PC-9 (cell line): ENCODE results near the gene SPATA16. TPM values are rescaled to one million over a fixed set of nuclear protein-coding genes. Genes with fewer than 3 reads are reported as not detected.
"Not testable (repeated sequence)": the region's sequence is repeated elsewhere in the genome, so short reads cannot be mapped to it uniquely, and the experiment has no call there.

Experiments
- BruUV-seq: library from RNA; stranded (reverse); fragments of 400-500 nt; replicated peaks from 2 replicates; lab custom pipeline; 2021; lab: Mats Ljungman, UMichigan
- CTCF ChIA-PET: fragments of 300-600 bp; sonication (Branson Sonifier 250); formaldehyde crosslinking; loops from one replicate; lab custom pipeline; 2022; ENCODE audit warnings: antibody characterized with exemption; lab: Charles Lee
- POLR2A ChIA-PET: fragments of 300-600 bp; sonication (Branson Sonifier 250); formaldehyde crosslinking; loops from one replicate; lab custom pipeline; 2022; ENCODE audit warnings: antibody characterized with exemption; ENCODE audit not compliant: unreplicated experiment; lab: Charles Lee
- DNase-seq, 2 experiments: peaks; one replicate each; pipeline versions ENCODE4 v3.0.0 to v3.0.0-alpha.2; 2015 to 2022; ENCODE audit warnings: mixed read lengths in 1 of 2
- H2AFZ ChIP-seq: fragments of 200-600 bp; sonication (generic); 2 replicates; pipeline ENCODE4 v1.8.1; 2017; ENCODE audit warnings: antibody characterized with exemption
- H3F3A ChIP-seq: fragments of 200-600 bp; sonication (generic); 2 replicates; pipeline ENCODE4 v1.8.1; 2017; ENCODE audit warnings: antibody characterized with exemption, mild to moderate bottlenecking, low read depth; ENCODE audit not compliant: insufficient read depth
- H3K27ac ChIP-seq: fragments of 200-600 bp; sonication (generic); 2 replicates; pipeline ENCODE4 v1.6.1; 2016; ENCODE audit warnings: mixed run types
- H3K27me3 ChIP-seq: fragments of 200-600 bp; sonication (generic); 2 replicates; pipeline ENCODE4 v1.6.1; 2016; ENCODE audit warnings: low read depth, mixed run types; ENCODE audit not compliant: insufficient read depth
- H3K36me3 ChIP-seq: fragments of 200-600 bp; sonication (generic); 2 replicates; pipeline ENCODE4 v1.6.1; 2016; ENCODE audit warnings: low read depth, mixed run types
- H3K4me1 ChIP-seq: fragments of 200-600 bp; sonication (generic); replicated peaks from 2 replicates; pipeline ENCODE4 v1.6.1; 2016; ENCODE audit warnings: mixed run types; ENCODE audit not compliant: insufficient read depth
- H3K4me2 ChIP-seq: fragments of 200-600 bp; sonication (generic); 2 replicates; pipeline ENCODE4 v1.6.1; 2017; ENCODE audit warnings: mixed run types
- H3K4me3 ChIP-seq: fragments of 200-600 bp; sonication (generic); 2 replicates; pipeline ENCODE4 v1.6.1; 2016; ENCODE audit warnings: mixed run types
- H3K79me2 ChIP-seq: fragments of 200-600 bp; sonication (generic); 2 replicates; pipeline ENCODE4 v1.6.1; 2017; ENCODE audit warnings: low read depth, mixed run types
- H3K9me2 ChIP-seq: fragments of 200-600 bp; sonication (generic); 2 replicates; pipeline ENCODE4 v1.8.1; 2017; ENCODE audit warnings: mild to moderate bottlenecking; ENCODE audit not compliant: insufficient read depth
- H3K9me3 ChIP-seq: fragments of 200-600 bp; sonication (generic); 2 replicates; pipeline ENCODE4 v1.8.1; 2016; ENCODE audit warnings: low read depth; ENCODE audit not compliant: insufficient read depth
- H4K20me1 ChIP-seq: fragments of 200-600 bp; sonication (generic); 2 replicates; pipeline ENCODE4 v1.8.1; 2017; ENCODE audit not compliant: insufficient read depth
- EZH2 ChIP-seq: fragments of 200-600 bp; sonication (generic); IDR thresholded peaks from 2 replicates; pipeline ENCODE4 v1.8.0; 2017; ENCODE audit warnings: antibody characterized with exemption, low read depth
- intact Hi-C: fragments of 100-400 bp; cut with micrococcal nuclease; formaldehyde crosslinking; loops from one replicate; pipeline ENCODE4 v1.10.0; 2022; ENCODE audit not compliant: unreplicated experiment
- total RNA-seq: library from RNA; stranded (reverse); gene quantifications from 2 replicates; pipeline ENCODE4 v1.2.3, GENCODE V29; 2021
- TF ChIP-seq, protein P1 (sequence below): fragments of 200-600 bp; sonication (generic); conservative IDR thresholded peaks from 2 replicates; pipeline ENCODE4 v1.6.1; 2017; ENCODE audit warnings: mixed run types, antibody characterized with exemption, mild to moderate bottlenecking, moderate library complexity

Gene SPATA16
- total RNA-seq, 1 experiment from 2014 or later, result not detected

DNA sequence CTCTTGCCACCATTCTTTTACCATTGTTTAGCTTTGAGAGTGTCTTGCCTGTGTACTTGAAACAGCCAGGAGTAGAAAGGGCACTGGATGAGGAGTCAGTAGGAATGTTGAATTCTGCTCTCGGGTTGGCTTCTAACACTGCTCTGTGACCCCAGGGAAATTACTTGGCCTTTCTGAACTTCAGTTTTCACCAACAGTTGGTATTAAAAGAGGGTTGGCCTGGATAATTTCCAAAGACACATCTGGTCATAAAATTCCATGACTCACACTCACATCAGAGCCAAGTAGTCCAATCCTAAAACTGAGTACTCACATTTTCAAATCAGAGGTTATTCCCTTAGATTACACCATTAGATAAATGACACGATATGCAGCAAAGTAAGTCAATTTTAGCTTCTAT is 248.9 kb downstream of the SPATA16 start:
- Histone ChIP-seq H3K4me3 (no peak overlapping the region), H3K4me1 (no peaks in the 10 kb centered on the region), H3K4me2 (no peak overlapping the region), H3K9me2 (no peaks in the 10 kb centered on the region), H3K9me3 (no peaks in the 10 kb centered on the region), H3K36me3 (no peaks in the 10 kb centered on the region), H3K27ac (no peak overlapping the region), H3K27me3 (no peaks in the 10 kb centered on the region), H2AFZ (no peak overlapping the region), H4K20me1 (no peaks in the 10 kb centered on the region), H3K79me2 (no peaks in the 10 kb centered on the region), H3F3A (no peaks in the 10 kb centered on the region)
- ChIA-PET CTCF (no interaction called here), POLR2A (no interaction called here)
- intact Hi-C loops, result no loop called here
- DNase-seq, result no peak
- BruUV-seq, result no TSS peak
- TF ChIP-seq, protein P1, sequence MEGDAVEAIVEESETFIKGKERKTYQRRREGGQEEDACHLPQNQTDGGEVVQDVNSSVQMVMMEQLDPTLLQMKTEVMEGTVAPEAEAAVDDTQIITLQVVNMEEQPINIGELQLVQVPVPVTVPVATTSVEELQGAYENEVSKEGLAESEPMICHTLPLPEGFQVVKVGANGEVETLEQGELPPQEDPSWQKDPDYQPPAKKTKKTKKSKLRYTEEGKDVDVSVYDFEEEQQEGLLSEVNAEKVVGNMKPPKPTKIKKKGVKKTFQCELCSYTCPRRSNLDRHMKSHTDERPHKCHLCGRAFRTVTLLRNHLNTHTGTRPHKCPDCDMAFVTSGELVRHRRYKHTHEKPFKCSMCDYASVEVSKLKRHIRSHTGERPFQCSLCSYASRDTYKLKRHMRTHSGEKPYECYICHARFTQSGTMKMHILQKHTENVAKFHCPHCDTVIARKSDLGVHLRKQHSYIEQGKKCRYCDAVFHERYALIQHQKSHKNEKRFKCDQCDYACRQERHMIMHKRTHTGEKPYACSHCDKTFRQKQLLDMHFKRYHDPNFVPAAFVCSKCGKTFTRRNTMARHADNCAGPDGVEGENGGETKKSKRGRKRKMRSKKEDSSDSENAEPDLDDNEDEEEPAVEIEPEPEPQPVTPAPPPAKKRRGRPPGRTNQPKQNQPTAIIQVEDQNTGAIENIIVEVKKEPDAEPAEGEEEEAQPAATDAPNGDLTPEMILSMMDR, result no peak
- no peak for TF ChIP-seq EZH2

DNA sequence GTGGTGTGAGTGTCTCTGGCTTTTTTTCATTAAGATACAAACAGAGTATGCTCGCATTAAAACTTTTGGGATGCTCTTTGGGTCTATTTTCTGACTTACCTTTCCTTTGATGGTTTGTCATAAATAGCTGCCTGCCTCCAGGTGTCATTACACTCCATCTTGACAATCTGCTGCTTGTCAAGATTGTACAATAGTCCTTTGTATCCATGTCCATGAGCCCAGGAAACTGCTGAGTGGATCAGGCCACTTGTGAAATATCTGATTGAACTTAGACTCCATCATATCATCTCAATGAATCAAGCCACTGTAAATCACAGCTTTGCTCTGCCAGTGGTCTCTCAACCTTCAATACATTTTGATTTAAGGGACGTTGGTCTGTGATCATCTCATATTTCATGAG is 255.3 kb downstream of the SPATA16 start:
- H3K36me3 ChIP-seq, result no peaks in the 10 kb centered on the region
- H3K9me3 ChIP-seq, result no peaks in the 10 kb centered on the region
- no peaks in the 10 kb centered on the region for H3F3A ChIP-seq
- H3K4me2 ChIP-seq, result no peak overlapping the region
- TF ChIP-seq, protein P1, result no peak
- TF ChIP-seq EZH2, result no peak
- no peaks in the 10 kb centered on the region for H4K20me1 ChIP-seq
- intact Hi-C loops, result no loop called here
- no peaks in the 10 kb centered on the region for H3K9me2 ChIP-seq
- no peaks in the 10 kb centered on the region for H3K4me1 ChIP-seq
- BruUV-seq, result no TSS peak
- H3K79me2 ChIP-seq, result no peaks in the 10 kb centered on the region
- no peak overlapping the region for H3K27ac ChIP-seq
- DNase-seq, result no peak
- ChIA-PET CTCF (no interaction called here), POLR2A (no interaction called here)
- no peak overlapping the region for H2AFZ ChIP-seq
- H3K27me3 ChIP-seq, result no peaks in the 10 kb centered on the region
- no peak overlapping the region for H3K4me3 ChIP-seq

DNA sequence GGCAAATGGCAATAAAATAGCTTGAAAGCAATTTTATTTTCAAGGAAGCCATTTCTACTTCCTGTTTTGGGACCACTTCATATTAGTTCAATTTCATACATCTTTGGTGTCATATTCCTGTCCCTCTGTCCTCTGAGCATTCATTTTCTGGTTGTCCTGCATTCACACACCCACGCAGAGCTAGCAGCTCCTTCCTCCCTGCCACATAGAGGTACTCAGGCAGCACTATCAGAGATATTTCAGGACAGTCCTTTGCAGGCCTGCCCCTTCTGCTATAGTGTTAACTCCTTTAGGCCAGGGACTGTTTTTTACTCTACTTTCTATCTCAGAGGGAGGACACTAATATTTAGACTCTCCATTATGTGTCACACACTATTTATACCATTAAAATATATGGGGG is 258.5 kb downstream of the SPATA16 start:
- no peaks in the 10 kb centered on the region for H3K79me2 ChIP-seq
- H2AFZ ChIP-seq, result no peak overlapping the region
- TF ChIP-seq, protein P1, result no peak
- no peak for TF ChIP-seq EZH2
- no peaks in the 10 kb centered on the region for H3K36me3 ChIP-seq
- no TSS peak for BruUV-seq
- DNase-seq, result no peak
- H4K20me1 ChIP-seq, result no peaks in the 10 kb centered on the region
- intact Hi-C loops, result no loop called here
- POLR2A ChIA-PET, result no interaction called here
- CTCF ChIA-PET, result no interaction called here
- H3K4me1 ChIP-seq, result no peaks in the 10 kb centered on the region
- H3K4me2 ChIP-seq, result no peak overlapping the region
- no peaks in the 10 kb centered on the region for H3K9me2 ChIP-seq
- no peak overlapping the region for H3K4me3 ChIP-seq
- no peaks in the 10 kb centered on the region for H3K27me3 ChIP-seq
- H3F3A ChIP-seq, result no peaks in the 10 kb centered on the region
- H3K9me3 ChIP-seq, result 0 out of 2 replicates have a peak, but pooled peaks cover 3% of the 10 kb centered on the region
- no peak overlapping the region for H3K27ac ChIP-seq

DNA sequence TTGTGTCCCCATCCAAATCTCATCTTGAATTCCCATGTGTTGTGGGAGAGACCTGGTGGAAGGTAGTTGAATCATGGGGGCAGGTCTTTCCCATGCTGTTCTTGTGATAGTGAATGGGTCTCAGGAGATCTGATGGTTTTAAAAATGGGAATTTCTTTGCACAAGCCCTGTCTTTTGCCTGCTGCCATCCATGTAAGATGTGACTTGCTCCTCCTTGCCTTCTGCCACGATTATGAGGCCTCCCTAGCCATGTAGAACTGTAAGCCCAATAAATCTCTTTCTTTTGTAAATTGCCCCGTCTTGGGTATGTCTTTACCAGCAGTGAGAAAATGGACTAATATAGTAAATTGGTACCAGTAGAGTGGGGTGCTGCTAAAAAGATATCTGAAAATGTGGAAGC is 261.7 kb downstream of the SPATA16 start:
- POLR2A ChIA-PET, H2AFZ ChIP-seq, H3K27me3 ChIP-seq, H3K4me3 ChIP-seq, H3K79me2 ChIP-seq, H3K9me2 ChIP-seq, H3K4me2 ChIP-seq, H3F3A ChIP-seq, DNase-seq, H3K4me1 ChIP-seq, BruUV-seq, H3K9me3 ChIP-seq, H3K27ac ChIP-seq, CTCF ChIA-PET, H4K20me1 ChIP-seq, intact Hi-C loops, H3K36me3 ChIP-seq: not testable (repeated sequence)
